NCI-H2227 (cell line): ENCODE data around the gene DYSF.

Source experiments
- DNase-seq: peaks from one replicate; lab custom pipeline; 2025; ENCODE audit not compliant: unreplicated experiment; lab: John Stamatoyannopoulos, UW

The DYSF gene

GRCh38 chr2:71455741-71456569, 2.6 kb downstream of the DYSF start:
- DNase-seq = no peak

DNA sequence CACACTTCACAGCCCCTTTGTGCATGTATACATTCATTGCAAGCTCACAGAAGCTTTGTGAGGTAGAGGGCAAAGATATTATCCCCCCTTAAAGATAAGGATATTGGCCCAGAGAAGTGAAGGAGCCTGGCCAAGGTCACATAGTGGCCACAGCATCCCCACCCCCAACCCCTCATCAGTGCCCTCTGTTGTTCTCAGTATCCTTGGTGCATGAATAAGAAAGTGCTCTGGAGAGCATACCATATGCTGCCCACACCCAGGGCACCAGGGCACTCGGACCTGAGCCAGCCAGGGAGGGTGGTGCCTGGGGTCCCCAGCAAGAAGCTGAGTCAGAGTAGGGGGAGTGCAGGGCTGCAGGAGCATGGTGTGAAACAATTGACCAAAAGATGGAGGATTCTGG, 3.3 kb downstream of the DYSF start:
- no peak for DNase-seq

- no peak for DNase-seq
These were observed 4.0 kb downstream of the DYSF start for GRCh38 chr2:71457123-71457915.

DNA sequence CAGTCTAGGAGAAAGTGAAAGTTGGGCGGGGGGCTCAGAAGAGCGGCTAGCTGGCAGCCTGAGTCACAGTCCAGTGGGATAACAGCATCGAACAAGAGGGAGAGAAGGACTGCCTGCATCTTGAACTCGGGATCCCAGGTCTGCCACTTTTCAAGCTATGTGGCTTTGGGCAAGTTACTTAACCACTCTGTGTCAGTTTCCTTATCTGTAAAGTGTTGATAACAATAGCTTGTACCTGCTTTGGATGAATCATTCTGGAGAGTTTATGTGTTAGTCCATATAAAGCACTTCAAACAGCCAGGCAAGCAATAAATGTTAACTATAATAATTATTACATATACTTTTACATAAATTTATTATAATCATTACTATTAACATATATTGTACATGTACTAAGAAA, 4.6 kb downstream of the DYSF start:
- DNase-seq = no peak

DNA sequence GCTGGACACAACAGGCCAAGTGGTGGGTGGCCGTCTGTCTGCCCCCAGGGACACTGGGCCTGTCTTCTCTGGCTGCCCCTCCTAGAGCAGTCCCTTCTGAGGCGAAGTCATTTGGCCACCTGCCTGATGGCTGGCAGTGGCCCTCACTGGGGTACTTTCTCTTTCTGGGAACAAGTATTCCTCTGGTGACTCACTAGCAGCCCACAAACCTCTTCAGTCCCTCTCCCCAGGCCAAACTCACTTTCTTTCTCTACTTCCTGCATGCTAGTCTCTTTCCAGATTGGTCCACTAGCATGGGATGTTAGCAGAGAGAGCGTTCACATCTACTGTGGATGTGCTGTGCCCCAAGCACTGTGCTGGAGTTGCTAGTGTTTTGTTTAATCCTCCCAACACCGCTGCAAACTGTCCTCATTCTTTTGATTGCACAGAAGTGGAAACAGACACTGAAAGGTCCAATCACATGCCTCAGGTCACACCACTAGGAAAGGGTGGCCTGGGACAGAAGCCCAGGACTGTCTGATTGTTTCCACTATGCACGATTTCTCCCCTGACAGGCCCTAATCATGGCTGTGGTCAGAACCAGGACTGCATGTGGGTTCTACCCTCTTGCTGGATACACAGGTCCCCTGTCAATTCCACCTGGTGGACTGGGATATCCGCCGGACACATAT, 5.2 kb downstream of the DYSF start:
- DNase-seq = no peak

DNA sequence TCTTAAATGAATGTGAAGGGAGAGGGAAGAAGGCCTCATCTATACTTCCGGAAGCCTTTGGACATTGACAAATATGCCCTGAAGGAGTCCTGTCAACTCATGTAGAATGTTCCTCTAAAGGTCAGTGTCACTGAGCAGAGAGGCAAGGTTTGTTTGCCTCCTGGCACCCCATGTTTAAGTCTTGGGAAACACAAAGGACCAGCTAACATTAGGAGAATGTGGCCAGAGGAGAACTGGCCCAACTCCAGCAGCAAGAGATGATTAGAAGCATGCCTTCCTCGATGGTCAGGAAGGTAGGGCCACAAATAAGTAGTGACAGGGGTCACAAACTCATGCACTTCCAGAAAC, 5.7 kb downstream of the DYSF start:
- no peak for DNase-seq

DNA sequence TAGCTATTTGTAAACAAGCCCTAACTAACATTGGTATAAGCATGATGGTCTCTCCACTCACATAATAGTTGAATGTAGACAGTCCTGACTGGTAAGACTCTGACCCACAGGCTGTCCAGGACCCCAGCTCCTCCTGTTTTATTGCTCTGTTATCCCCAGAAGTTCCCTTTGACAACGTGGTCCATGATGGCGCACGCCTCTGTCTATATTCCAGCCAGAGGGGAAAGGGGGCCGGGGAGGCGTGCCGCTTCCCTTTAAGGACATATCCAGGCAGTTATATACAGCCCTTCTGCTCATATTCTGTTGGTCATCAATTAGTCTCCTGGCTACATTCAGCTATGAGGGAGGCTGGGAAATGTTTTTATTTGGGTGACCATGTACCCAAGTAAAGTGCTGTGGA, 6.7 kb downstream of the DYSF start:
- no peak for DNase-seq

DNA sequence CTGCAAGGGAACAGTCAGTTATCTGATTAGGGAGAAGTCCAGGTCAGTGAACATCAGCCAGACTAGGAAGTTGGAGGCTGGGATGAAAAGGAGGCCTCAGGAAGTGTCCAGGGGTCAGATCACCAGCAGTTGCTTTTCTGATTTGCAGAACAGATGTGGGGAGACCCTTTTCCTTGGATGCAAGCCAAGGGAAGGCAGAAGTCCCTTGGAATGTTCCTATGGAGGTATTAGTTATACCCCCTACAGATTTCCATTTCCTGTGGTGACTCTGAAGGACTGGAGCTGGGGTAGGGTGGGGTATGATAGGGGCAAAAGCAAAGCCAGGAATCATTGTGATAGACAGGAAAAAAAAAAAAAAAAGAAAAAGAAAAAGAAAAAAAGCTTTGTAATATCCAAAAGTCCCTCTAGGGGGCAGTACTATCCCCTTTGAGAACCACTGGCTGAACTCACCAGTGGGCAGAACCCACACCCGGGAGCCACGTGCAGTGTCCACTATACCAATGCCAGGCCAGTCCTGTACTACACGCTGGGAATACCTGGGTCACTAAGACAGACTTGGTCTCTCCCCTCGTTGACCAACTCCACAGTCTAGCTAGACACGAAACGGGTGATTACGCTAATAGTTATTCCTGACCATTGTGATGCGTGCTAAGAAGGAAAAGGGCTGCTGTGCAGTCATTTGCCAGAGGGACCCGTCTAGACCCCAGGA, 7.4 kb downstream of the DYSF start:
- no peak for DNase-seq

GRCh38 chr2:71461304-71461671, 7.9 kb downstream of the DYSF start:
- DNase-seq = no peak

DNA sequence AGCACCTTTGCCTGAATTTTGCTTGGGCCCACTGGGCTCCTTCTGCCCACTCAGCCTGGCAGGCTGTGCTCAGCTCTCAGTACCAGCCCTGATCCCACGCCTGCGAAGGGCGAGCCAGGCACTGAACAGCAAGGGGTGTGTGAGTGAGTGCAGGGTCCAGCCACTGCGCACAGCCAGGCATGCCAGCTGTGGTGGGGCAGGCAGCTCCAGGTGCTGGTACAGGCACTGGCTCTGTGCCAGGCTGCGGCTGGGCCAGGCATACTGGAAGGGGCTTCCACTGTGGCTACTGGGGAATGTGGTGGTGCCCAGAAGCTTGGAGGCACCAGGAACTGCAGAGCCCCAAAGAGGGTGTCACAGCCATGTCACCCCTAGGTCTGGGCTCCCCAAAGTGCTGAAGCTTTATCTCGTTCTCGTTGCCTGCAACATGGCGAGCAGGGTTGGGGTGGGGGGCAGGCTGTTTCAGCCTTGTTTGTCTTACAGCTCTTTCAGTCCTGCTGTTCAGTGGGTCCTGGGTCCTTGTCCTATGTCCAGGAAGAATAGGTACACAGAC, 8.8 kb downstream of the DYSF start:
- no peak for DNase-seq

DNA sequence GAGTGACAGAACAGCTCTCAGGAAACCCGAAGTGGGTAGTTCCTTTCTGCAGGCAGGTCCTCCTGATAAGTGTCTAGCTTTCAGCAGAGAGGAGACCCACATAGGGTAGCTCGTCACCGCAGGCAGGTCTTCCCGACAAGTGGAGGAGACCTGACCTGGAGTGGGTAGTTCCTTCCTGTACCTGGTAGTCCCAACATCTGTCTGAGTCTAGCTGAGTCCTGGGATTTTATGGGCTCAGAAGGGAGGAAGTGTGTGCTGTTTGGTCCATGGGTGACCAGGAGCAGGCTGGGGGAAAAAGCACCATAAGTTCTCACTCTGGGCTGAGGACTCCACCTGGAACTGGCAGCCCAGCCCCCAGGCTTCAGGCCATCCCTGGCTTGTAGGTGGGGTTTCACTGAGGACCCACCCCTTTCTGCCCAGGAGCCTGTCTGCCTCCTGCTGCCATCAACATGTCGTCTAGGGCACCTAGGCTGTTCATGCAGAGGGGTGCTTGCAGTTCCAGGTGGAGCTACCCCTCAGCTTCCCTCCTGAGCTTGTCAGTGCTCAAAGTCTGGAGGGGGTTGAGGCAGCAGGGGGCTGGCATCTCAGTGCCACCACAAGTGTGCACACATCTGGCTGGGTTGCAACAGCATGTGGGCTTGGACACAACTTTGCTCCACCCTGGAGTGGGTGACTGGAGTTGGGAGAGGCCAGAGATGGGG, 9.4 kb downstream of the DYSF start:
- DNase-seq = no peak

GRCh38 chr2:71463342-71463654, 9.9 kb downstream of the DYSF start:
- no peak for DNase-seq

DNA sequence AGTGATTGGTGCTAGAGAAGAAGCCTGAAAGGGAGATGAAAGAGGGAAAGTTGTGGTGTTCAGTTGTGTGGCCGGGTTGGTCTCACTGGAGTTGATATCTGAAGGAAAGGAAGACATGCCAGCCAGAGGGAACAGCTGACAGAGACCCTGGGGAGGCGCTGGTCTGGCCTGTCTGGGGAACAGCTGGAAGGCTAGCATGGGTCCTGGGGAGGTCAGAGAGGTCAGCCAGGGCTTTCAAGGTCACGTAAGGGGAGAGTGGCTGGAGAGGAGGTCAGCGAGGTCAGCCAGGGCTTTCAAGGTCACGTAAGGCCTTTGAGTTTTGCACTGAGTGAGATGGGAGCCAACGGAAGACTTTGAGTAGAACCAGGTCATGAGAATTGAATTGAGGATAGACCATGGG, 11.0 kb downstream of the DYSF start:
- DNase-seq = no peak

- DNase-seq = no peak
These were observed 12.0 kb downstream of the DYSF start for GRCh38 chr2:71465356-71465755.

- DNase-seq = no peak
These were observed 12.6 kb downstream of the DYSF start for GRCh38 chr2:71465961-71466300.

DNA sequence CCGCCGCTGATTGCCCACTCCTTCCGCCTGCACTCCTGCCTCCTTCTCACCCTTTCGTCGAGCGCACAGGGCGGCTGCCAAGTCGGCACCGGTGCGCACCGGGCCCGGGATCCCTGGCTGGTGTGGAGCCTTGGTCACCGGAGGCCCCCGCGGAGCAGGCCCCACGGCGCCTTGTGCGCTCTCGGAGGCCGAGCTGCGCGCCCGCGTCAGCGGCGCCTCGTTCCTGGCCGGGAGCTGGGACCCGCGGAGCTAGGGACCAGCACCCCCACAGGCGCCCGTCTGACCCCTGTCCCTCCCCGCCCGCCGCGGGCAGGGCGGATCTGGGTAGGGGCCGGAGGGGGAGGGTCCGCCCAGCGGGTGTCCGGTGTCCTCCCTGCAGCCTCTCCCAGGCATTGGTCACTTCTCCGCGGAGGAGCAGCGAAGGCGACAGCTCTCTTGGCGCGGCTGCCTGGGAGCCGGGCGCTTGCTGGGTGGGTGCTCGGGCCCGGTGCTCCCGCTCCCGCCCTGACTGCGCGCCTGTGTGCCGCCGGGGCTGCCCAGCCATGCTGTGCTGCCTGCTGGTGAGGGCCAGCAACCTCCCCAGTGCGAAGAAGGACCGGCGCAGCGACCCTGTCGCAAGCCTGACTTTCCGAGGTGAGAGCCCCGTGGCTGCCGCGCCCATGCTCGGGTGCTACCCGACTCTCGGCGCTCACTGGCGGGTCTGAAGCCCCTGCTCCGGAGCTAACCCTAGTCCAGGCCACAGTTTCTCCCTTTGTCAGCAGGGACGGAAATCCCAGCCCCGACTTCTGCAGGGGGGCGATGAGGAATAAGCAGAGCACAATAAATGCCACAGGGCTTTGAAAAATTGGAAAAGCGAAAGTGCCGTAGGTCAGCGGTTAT, 13.2 kb downstream of the DYSF start:
- DNase-seq = peak; percentile 32

DNA sequence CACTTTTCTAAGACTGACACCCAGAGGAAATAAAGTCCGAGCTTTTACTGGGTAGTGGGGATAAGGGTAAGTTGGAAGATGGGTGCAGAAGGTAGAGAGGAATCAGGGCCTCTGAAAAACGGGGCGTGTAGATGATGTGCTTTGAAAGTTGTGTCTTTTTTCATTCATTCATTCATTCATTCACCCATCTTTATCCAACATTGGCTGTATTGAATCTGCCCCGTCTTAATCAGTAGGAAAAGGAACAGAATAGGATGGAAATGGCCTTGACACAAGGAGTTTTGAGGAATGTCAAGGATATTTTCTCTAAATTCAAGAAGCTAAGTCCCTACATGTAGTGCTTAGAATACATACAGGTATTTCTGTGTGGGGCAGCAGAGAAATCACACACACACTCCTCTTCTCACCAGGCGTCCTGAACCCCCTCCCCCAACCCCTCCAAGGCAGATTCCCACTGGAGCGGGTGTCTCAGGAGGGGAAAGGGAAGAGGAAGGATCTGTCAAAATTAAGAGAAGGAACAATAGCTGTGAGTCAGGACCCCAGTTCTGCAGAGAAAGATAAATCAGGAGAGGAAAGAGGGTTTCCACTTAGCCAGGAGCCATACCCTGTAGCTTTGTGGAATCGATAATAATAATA, 13.9 kb downstream of the DYSF start:
- DNase-seq = no peak

DNA sequence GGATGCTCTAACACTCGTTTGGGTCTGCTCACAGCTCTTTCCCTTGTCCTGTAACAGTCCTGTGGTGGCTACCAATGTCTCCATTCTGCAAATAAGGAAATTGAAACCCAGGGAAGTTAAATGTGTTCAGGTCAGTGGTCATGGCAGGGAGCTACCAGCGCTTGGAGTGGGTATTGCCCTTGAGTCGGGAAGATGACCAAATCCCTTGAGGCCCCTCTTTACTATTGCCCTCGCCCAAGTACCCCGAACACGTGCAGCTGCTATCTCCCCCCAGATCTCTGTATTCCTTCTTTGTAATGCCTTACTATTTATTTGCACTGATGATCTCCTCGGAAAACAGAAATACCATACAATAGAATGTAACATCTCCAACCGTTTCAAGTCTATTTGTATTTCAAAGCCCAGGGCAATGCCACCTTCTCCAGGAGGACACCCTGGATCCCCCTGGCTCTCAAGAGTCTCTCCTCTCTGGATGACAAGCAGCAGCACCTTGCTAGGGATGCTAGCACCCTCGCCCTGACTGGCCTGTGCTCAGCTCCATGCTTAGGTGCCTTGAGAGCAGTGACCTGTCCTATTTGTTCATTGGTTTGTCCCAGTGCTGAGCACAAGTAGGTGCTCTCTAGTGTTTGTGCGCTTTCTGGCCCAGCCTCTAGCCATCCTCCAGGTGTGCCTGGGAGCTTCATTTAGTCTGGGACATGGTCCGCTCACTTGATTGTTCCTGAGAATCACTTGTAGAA, 15.1 kb downstream of the DYSF start:
- DNase-seq = no peak
